Myocyte (in vitro differentiated cells): ENCODE measurements around the gene TANC2. TPM values are rescaled to one million over a fixed set of nuclear protein-coding genes. Genes with fewer than 3 reads are reported as not detected.

Experiments
- DNase-seq: peaks from one replicate; pipeline ENCODE4 v3.0.0-alpha.2; 2012; ENCODE audit warnings: low read depth
- polyA plus RNA-seq: library from polyadenylated mRNA; unstranded; fragments of >200 nt; gene quantifications from one replicate; pipeline ENCODE4 v1.2.1, GENCODE V29; 2012; ENCODE audit warnings: missing spikeins
- total RNA-seq: library from RNA; depleted of rRNA; stranded (reverse); fragments of >200 nt; gene quantifications from 2 replicates; pipeline ENCODE4 v1.2.3, GENCODE V29; 2014

The TANC2 gene
- 21.4 and 24.2 TPM in 2 replicates for total RNA-seq
- 13.6 TPM for polyA plus RNA-seq

GRCh38 chr17:62965686-62966425 lies at the start of gene TANC2:
Gene TANC2, plus strand, starts transcription at chr17:62966235. Its CDS starts 43,325 bp downstream, at chr17:63009560.
- peak; percentile 84 for DNase-seq

- DNase-seq, result peak; percentile 41
Measured at GRCh38 chr17:62916684-62917571, 49.1 kb upstream of the TANC2 start.

- DNase-seq, result peak; percentile 82
Measured at GRCh38 chr17:62919388-62919787, 46.6 kb upstream of the TANC2 start.

- DNase-seq, result no peak
Measured at GRCh38 chr17:62920300-62920699, 45.7 kb upstream of the TANC2 start.

GRCh38 chr17:62921817-62922216 lies 44.2 kb upstream of the TANC2 start:
- no peak for DNase-seq

GRCh38 chr17:62923258-62924150 lies 42.5 kb upstream of the TANC2 start:
- no peak for DNase-seq

GRCh38 chr17:62925267-62925836 lies 40.7 kb upstream of the TANC2 start:
- peak; percentile 28 for DNase-seq

GRCh38 chr17:62927083-62927482 lies 39.0 kb upstream of the TANC2 start:
- no peak for DNase-seq

- DNase-seq, result no peak
Measured at GRCh38 chr17:62929320-62929719, 36.7 kb upstream of the TANC2 start.

- DNase-seq, result no peak
Measured at GRCh38 chr17:62931101-62931500, 34.9 kb upstream of the TANC2 start.

GRCh38 chr17:62933501-62934385 lies 32.3 kb upstream of the TANC2 start:
- DNase-seq, result no peak

GRCh38 chr17:62935098-62935497 lies 30.9 kb upstream of the TANC2 start:
- no peak for DNase-seq

- peak; percentile 75 for DNase-seq
Measured at GRCh38 chr17:62935523-62935922, 30.5 kb upstream of the TANC2 start.

- peak; percentile 66 for DNase-seq
Measured at GRCh38 chr17:62937606-62938005, 28.4 kb upstream of the TANC2 start.

- DNase-seq, result no peak
Measured at GRCh38 chr17:62941358-62941991, 24.6 kb upstream of the TANC2 start.

GRCh38 chr17:62948370-62948769 lies 17.7 kb upstream of the TANC2 start:
- no peak for DNase-seq

- DNase-seq, result no peak
Measured at GRCh38 chr17:62949036-62949435, 17.0 kb upstream of the TANC2 start.

- DNase-seq, result peak; percentile 99
Measured at GRCh38 chr17:62950067-62950466, 16.0 kb upstream of the TANC2 start.

GRCh38 chr17:62955841-62956352 lies 10.1 kb upstream of the TANC2 start:
- DNase-seq, result no peak
